ENCODE data around the gene POPDC2. TPM values are rescaled to one million over a fixed set of nuclear protein-coding genes. Genes with fewer than 3 reads are reported as not detected.

Gene POPDC2
- total and polyA plus RNA-seq, 2 experiments from 2014 or later, result 1.2 to 2.7 TPM

DNA sequence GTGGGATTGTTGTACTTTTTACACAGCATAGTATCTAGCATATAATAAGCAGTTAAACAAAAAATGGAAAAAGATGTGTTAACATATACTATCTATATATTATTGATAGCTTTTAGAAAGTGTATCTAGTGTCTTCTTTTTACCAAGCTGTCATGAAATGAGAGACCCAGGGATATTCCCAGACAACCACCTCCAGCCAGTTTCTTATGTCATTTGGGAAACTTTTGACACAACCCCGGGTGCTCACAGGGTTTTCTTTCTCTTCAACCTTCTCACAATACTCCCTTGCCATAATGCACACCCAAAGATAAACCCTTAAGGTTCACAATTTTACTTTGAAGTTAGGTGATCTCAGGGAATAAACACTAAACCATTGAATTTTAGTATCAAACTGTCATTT is 67.5 kb downstream of the POPDC2 start:
- TF ChIP-seq CTCF (IDR thresholded peaks at IDR 0.05; ENCODE audit: poor library complexity) (no peak), EZH2phosphoT487 (IDR thresholded peaks at IDR 0.05; ENCODE audit: low read depth, severe bottlenecking, unreplicated experiment) (no peak), EZH2 (IDR thresholded peaks at IDR 0.05; ENCODE audit: borderline replicate concordance) (no peak)
- H3K9me3 ChIP-seq (ENCODE audit: low read depth), result no peaks in the 10 kb centered on the region
- H4K20me1 ChIP-seq (ENCODE audit: insufficient read depth, poor library complexity, severe bottlenecking), result no peaks in the 10 kb centered on the region
- H3K9me2 ChIP-seq (replicated peaks; ENCODE audit: insufficient read depth), result no peaks in the 10 kb centered on the region
- H3K4me3 ChIP-seq, result no peak overlapping the region
- H3K27me3 ChIP-seq, result peaks cover 5% of the 10 kb centered on the region
- H3K4me1 ChIP-seq (ENCODE audit: insufficient read depth), result peaks cover 6% of the 10 kb centered on the region
- H3K4me2 ChIP-seq, result no peak overlapping the region
- DNase-seq (ENCODE audit: low spot score), result no peak
- 82% methylated on average over 1 of the region's 1 CpG for WGBS (ENCODE audit: low lambda C conversion rate, missing lambda C conversion rate)
- no peaks in the 10 kb centered on the region for H3K79me2 ChIP-seq
- H3K36me3 ChIP-seq (replicated peaks; ENCODE audit: insufficient read depth, low read depth), result no peaks in the 10 kb centered on the region
- H2AFZ ChIP-seq, result no peak overlapping the region
- H3K27ac ChIP-seq, result no peak overlapping the region

Other genes starting within 250 kb of the POPDC2 start
- gene TMEM39A, start 197.0 kb downstream of the POPDC2 start, total RNA-seq, result 56.1 and 77.0 TPM in 2 replicates
- gene TMEM39A, start 197.0 kb downstream of the POPDC2 start, polyA plus RNA-seq, result 39.0 and 46.2 TPM in 2 replicates
- gene POGLUT1, start 191.6 kb downstream of the POPDC2 start, total RNA-seq, result 13.6 and 14.5 TPM in 2 replicates
- 15.4 and 16.3 TPM in 2 replicates for gene POGLUT1, start 191.6 kb downstream of the POPDC2 start, polyA plus RNA-seq
- 47.8 and 52.7 TPM in 2 replicates for gene TIMMDC1, start 162.0 kb downstream of the POPDC2 start, total RNA-seq
- gene TIMMDC1, start 162.0 kb downstream of the POPDC2 start, polyA plus RNA-seq, result 140 and 155 TPM in 2 replicates
- 0.07 and 0.24 TPM in 2 replicates for gene CD80, start 101.0 kb downstream of the POPDC2 start, total RNA-seq
- gene CD80, start 101.0 kb downstream of the POPDC2 start, polyA plus RNA-seq, result not detected in 2 replicates
- 1.7 and 1.8 TPM in 2 replicates for gene ADPRH, start 81.1 kb downstream of the POPDC2 start, total RNA-seq
- 0.56 and 1.5 TPM in 2 replicates for gene ADPRH, start 81.1 kb downstream of the POPDC2 start, polyA plus RNA-seq
- 2.6 TPM in 2 replicates for gene PLA1A, start 62.7 kb downstream of the POPDC2 start, total RNA-seq
- 2.9 and 3.3 TPM in 2 replicates for gene PLA1A, start 62.7 kb downstream of the POPDC2 start, polyA plus RNA-seq
- 27.0 and 28.3 TPM in 2 replicates for gene COX17, start 16.8 kb upstream of the POPDC2 start, total RNA-seq
- 80.7 and 87.2 TPM in 2 replicates for gene COX17, start 16.8 kb upstream of the POPDC2 start, polyA plus RNA-seq
- gene CFAP91, start 42.4 kb upstream of the POPDC2 start, total RNA-seq, result 1.4 and 2.3 TPM in 2 replicates
- 0.77 TPM in 1 of 2 replicates, not detected in the other for gene CFAP91, start 42.4 kb upstream of the POPDC2 start, polyA plus RNA-seq
- gene NR1I2, start 121.5 kb upstream of the POPDC2 start, total RNA-seq, result 7.0 and 7.1 TPM in 2 replicates
- 2.8 and 5.0 TPM in 2 replicates for gene NR1I2, start 121.5 kb upstream of the POPDC2 start, polyA plus RNA-seq

Data from hepatocyte (in vitro differentiated cells).